Left renal cortex interstitium (tissue), 4 donors: ENCODE results near the gene KCNK6. TPM values are rescaled to one million over a fixed set of nuclear protein-coding genes. Genes with fewer than 3 reads are reported as not detected.
"Not testable (repeated sequence)": the region's sequence is repeated elsewhere in the genome, so short reads cannot be mapped to it uniquely, and the experiment has no call there.

Source experiments
- DNase-seq, 4 donors: peaks; one replicate each; pipeline ENCODE4 v3.0.0-alpha.2; 2013; ENCODE audit warnings: low read depth in 4 of 4, low spot score in 2 of 4, missing footprints in 1 of 4
- polyA plus RNA-seq, 4 donors: library from polyadenylated mRNA; unstranded; fragments of 120-200 nt; gene quantifications; one replicate each; pipeline ENCODE4 v1.2.1, GENCODE V29; 2013; ENCODE audit not compliant: insufficient read length in 4 of 4

KCNK6 gene
- polyA plus RNA-seq, 4 donors: 3.2 to 4.1 (median 3.6) TPM

DNA sequence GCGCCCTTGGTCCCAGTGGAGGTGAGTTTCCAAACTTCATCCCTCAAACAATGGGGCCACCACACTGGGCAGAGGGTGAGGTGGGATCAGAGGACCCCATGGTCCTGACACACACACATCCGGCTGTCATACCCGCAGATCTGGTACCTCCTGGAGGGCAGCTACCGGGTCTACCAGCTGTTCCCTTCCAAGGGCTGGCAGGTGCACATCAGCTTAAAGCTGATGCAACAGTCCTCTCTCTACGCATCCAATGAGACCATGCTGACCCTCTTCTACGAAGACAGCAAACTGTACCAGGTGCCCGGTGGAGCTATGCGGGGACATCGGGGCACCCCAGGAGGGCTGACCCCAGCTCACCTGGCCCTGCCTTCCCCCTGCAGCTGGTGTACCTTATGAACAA lies 40.7 kb downstream of the KCNK6 start:
- no peak for DNase-seq

DNA sequence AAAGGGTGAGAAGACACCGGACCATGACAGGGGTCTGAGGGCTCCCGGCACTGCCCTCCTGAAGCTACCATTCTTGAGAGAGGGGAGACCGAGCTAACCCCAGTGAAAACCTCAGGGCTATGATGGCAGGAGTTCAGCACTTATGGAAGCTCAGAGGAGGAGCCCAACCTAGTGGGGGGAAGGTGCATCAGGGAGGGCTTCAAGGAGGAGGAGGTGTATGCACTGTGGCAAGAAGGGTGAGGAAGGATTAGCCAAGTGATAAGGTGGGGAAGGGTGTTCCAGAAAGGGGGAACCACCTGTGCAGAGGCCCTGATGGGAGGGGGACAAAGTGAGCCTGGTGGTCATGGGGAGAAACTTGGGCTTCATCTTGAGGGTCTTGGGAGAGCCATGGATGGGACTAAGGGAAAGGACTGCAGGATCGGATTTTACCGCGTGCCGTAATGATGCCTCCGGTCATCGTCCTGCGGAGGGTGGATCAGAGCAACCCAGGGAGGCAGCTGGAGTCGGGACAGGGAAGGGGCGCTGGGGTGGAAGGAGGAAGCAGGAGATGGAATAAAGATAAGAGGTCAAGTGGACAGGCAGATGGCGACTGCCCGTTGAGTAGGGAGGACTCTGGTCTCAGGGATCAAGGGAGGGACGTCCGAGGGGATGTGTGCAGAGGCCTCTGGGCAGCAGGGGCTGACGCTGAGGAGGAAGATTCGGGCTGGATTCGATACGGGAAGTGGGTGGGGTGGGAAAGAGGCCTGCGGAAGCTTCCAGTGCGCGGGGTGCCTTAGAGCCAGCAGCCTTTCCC lies 41.4 kb downstream of the KCNK6 start:
- DNase-seq: no peak

DNA sequence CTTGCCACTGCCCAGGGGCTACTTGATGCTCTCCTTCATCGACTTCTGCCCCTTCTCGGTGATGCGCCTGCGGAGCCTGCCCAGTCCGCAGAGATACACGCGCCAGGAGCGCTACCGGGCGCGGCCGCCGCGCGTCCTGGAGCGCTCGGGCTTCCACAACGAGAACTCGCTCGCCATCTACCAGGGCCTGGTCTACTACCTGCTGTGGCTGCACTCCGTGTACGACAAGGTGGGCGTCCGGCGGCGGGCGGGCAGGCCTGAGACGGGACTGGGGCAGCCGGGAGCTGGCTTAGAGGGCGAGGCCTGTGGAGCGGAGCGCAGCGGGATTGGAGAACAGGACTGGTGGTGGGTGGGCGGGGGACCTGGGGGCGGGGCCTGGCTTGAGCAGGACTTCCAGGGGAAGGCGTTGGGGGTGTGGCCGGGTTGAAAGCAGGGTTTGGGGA lies 42.0 kb downstream of the KCNK6 start:
- peak in 2 of 4 donors; percentile 59 to 71 for DNase-seq

DNA sequence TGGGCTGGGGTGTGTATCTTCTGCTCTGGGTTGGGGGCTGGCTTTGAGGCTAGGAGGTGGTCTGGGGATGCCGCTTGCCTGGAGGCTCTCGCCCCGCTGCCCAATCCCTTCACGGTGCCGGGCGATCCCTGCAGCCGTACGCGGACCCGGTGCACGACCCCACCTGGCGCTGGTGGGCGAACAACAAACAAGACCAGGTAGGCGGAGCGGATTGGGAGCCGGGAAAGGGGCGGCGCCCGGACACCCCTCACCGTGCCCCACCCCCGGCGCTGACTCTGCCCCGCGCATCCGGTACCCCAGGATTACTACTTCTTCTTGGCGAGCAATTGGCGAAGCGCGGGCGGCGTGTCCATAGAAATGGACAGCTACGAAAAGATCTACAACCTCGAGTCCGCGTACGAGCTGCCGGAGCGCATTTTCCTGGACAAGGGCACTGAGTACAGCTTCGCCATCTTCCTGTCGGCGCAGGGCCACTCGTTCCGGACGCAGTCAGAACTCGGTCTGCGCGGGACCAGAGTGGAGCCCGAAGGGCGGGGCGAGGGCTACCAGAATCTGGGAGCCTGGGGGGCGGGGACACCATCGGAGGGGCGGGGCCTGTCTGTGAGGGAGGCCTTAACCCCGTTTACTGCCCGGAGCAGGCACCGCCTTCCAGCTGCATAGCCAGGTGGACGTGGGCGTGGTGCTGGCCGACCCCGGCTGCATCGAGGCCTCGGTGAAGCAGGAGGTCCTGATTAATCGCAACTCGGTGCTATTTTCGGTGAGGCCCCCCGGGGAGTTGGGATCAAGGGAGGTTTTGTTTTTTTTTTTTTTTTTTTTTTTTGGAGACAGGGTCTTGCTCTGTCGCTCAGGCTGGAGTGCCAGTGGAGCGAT lies 42.7 kb downstream of the KCNK6 start:
- peak in 3 of 4 donors; percentile 38 to 72 (median 51) for DNase-seq

DNA sequence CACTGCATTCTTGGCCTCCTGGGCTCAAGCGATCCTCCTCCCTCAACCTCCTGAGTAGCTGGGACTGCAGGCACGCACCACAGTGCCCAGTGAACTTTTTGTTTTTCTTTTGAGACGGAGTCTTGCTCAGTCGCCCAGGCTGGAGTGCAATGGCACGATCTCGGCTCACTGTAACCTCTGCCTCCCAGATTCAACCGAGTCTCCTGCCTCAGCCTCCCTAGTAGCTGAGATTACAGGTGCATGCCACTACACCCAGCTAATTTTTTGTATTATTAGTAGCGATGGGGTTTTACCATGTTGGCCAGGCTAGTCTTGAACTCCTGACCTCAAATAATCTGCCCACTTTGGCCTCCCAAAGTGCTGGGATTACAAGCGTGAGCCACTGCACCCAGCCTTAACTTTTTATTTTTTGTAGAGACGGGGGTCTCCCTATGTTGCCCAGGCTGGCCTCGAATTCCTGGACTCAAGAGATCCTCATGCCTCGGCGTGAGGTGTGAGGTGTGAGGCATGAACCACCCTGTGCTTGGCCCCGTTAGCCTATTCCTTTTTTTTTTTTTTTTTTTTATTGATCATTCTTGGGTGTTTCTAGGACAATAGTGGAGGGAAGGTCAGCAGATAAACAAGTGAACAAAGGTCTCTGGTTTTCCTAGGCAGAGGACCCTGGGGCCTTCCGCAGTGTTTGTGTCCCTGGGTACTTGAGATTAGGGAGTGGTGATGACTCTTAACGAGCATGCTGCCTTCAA lies 43.5 kb downstream of the KCNK6 start:
- not testable (repeated sequence) for DNase-seq

DNA sequence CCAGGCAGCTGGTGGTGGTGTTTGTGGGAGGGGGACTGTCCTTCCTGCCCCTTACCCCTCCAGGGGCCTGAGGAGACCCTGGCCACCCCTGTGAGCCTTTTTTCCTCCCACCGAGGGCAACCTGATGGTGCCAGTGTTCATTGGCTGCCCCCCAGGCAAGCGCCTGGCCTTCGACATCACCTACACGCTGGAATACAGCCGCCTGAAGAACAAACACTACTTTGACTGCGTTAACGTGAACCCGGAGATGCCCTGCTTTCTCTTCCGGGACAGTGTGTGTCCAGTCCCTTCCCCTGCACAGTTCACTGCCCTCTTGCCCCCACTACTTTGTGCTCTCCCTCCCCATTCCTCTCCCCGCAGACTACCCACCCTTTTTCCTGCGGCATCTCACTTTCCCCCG lies 47.4 kb downstream of the KCNK6 start:
- DNase-seq: no peak

DNA sequence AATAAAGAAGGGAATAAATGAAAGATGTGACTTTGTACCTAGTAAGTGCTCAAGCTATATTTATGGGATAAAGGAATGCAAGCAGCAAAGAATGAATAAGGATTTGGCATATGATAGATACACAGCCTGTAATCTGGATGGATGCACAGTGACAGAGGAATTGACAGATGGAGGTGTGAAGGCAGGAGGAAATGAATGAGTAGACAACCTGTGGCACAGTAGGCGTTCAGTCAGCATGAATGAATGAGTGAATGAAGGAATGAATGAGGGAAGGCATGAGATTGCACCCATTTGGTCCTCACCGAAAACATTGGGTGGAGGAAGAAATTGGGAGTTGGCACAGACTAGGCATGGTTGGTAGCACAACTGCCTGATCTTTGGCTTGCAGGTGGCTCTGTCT lies 49.9 kb downstream of the KCNK6 start:
- no peak for DNase-seq

DNA sequence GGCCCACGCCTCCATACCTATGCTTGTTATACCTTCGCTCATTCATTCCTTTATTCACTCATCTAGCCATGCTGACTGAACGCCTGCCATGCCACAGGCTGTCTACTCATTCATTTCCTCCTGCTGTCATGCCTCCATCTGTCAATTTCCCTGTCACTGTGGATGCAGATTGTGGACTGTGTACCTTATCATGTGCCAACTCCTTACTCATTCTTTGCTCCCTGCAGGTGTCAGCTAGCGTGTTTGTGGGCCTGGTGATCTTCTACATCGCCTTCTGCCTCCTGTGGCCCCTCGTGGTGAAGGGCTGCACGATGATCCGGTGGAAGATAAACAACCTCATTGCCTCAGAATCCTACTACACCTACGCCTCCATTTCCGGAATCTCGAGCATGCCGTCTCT lies 50.7 kb downstream of the KCNK6 start:
- DNase-seq: no peak

DNA sequence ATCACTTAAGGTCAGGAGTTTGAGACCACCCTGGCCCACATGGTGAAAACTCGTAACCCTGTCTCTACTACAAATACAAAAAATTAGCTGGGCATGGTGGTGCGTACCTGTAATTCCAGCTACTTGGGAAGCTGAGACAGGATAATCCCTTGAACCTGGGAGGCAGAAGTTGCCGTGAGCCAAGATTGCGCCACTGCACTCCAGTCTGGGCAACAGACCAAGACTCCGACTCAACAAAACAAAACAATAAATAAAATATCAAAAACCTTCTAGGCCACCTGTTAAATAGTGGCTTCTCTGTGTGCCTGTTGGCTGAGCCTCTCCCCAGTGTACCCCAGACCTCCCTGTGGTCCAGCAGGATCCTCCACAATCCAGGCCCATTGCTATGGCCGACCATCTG lies 51.4 kb downstream of the KCNK6 start:
- no peak for DNase-seq

DNA sequence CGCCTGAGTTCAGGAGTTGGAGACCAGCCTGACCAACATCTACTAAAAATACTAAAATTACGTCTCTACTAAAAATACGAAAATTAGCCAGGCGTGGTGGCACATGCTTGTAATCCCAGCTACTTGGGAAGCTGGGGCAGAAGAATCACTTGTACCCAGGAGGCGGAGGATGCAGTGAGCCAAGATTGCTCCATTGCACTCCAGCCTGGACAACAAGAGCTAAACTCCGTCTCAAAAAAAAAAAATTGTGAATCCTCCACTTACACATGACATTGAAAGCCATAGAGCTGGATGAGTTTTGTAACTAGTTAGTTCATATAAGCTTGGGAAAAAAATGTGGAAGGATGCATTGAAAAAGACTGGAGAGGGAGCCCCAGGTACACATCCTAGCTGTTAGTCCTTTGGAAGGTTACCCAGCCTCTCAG lies 54.3 kb downstream of the KCNK6 start:
- no peak for DNase-seq

DNA sequence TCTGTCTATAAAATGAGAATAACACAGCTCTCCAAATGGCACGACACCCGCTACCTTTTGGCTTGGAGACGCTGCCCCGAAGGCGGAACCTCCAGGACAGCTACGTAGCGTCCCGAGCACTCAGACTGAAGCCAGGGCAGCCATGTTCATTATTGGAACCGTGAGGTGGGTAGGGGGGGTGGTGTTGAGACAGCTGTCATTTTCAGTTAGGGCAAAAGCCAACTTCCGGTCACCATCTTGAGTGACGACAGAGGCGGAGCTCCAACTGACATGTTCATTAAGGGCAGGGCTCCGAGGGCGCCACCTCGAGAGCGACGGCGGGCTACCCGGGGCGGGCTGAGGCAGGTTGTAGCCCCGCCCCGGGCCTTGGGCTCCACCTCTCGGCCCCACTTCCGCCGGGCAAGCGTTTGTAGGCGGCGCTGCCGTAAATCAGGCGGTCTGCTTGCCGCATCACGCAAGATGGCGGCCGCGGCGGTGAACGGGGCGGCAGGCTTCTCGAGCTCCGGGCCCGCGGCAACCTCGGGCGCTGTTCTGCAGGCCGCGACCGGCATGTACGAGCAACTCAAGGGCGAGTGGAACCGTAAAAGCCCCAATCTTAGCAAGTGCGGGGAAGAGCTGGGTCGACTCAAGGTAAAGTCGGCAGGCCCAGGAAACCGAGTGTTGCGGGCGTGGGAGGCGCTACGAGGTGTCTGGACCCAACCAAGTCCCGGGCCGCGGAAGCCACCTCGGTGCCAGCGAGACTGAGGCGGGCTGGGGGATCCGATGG lies 54.9 kb downstream of the KCNK6 start, which contains the start of gene PSMD8:
TSS of gene PSMD8 (plus strand) at position 240 of the 766 bp plus-strand sequence. CDS start at position 271, 31 bp downstream.
- DNase-seq: peak; percentile 92 to 98 (median 96)

DNA sequence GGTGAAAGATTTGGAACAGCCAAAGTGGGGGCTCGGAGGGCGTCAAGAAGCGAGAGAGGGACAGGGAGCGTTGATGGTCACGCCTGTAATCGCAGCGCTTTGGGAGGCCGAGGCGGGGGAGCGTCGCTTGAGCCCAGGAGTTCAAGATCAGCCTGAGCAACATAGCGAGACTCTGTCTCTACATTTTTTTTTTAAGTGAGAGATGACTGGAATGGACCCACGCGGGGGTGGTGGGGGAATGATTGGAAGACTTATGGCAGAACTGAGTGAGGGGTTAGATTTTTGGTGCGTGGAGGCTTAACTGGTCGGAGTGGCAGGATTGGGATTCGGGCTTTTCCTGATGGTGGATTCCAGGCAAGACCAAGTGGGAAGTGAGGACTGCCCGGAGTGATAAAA lies 55.5 kb downstream of the KCNK6 start:
- no peak for DNase-seq

DNA sequence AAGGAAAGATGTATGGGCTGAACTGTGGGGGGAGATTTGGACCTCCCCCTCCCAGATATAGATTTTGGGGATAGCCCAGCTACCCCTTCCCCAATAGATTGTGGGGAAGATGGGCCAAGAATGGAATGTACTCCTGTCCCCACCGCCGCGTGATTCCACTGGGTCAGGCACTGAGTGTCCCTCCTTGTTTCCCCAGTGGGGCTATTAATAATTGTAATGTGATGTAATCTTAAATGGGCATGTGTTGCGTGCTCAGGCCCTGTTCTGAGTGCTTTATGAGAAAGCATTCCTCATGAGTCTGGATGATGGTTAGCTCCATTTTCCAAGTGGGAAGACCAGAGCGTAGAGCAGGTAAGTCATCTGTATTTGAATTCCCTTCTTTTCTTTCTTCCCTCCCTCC lies 56.1 kb downstream of the KCNK6 start:
- DNase-seq: no peak

DNA sequence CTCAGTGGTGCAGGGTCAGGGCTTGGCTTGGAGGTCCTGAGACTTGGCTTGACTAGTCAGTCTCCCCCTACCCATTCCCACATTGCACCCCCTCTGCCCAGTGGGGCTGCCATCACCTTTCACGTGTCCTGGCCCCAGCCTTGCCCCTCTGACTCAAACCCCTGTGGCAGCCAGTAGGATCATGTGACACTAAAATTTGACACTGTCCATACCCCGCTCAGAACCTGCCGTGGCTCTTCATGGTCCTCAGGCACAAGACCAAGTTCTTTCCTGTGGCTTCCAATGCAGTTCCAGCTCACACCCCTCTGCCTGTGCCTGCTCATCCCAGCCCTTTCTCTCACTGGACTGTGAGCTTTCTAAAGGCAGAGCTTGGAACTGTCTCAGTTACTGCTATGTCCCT lies 56.9 kb downstream of the KCNK6 start:
- DNase-seq: no peak

DNA sequence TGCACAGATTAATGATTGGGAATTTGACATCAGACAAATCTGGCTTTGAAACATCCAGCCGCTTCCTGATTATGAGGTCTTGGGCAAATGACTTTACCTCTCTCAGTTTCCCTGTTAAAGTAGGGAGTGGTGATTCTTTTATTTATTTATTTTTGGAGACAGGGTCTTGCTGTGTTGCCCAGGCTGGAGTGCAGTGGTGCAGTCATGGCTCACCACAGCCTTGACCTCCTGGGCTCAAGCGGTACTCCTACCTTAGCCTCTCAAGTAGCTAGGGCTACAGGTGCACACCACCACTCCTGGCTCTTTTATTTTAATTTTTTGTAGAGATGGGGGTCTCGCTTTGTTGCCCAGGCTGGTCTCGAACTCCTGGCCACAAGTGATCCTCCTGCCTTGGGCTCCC lies 57.4 kb downstream of the KCNK6 start:
- no peak for DNase-seq

DNA sequence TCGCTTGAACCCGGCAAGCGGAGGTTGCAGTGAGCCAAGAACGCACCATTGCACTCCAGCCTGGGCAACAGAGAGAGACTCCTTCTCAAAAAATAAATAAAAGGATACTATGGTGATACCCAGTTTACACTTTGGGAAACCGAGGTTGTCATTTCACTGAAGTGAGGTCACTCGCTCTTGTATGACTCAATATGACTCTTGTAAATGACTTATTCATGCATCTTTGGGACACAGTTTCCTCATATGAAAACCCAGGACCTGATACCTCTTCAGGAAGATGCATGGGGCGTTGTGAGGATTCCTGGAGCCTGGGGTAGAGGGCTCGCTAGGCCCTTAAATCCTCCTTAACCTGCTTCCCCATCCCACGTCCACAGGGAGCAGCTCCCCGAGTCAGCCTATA lies 59.2 kb downstream of the KCNK6 start:
- DNase-seq: no peak

DNA sequence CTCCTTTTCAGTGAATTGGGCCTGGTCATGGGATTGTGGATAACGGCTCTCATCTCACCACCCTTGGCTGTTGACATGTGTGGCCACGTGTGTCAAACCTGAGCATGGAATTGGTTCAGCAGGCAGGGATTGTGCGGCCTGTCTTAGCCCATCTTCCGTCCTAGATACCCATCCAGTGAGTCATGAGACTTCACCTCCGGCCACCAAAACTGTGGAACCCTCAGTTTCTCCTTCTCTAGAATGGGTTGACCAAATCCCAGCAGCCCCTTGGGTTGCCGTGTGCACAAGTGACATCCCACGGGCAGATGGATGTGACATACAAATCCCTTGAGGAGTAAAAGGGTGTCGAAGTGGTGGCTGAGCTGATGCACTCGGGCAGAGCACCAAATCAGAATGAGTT lies 61.5 kb downstream of the KCNK6 start:
- no peak for DNase-seq
